Measurements from ENCODE around the gene KRTAP2-1. TPM values are rescaled to one million over a fixed set of nuclear protein-coding genes. Genes with fewer than 3 reads are reported as not detected.
A peak's percentile ranks its signal among the peaks of the same experiment; 100 is the strongest.

Gene KRTAP2-1
- total RNA-seq, 1 experiment from 2014 or later, result not detected

DNA sequence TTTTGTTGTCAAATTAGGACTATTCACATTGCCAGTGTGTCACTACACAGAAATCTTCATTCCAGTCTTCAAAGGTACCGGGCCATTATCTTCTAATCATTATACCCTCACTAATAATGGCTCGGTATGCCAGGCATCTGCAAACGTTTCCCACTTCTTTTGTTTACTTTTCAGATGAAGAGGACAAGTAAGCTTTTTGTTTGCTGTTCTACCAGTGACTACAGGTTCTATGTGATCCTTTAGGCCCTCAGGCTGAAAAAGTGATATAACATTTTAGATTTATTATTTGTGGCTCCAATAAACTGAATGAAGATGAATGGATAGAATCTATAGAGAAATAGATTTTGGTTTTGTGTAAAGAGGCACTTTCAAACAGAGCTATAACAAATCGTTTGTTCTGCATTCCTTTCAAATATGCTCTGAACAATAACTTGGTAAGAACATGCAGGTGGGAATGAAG is 37.8 kb downstream of the KRTAP2-1 start:
- POLR2A ChIA-PET, result interaction anchor here (1.7 kb wide), 1 partner anchor 50 kb away, joined by 10 read pairs; no protein-coding TSS in a partner anchor

DNA sequence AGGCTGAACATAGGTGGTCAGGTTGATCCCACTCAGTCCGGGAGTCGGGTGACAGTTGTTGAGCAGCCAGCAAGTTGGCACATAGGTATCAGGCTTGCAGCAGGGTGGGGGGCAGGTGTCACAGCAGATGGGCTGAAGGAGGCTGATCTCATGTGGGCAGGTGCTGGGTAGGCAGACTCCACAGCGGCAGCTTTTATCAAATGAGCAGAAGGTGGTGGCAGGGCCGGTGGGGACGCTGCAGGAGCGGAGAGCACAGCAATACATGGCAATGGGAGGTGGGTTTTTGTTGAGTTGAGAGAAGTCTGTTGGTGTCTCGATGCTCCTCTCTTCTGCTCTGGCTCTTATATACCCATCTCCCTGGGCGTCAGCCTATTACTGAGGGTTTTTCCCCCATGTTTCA is 38.3 kb downstream of the KRTAP2-1 start, which contains the start of gene KRTAP3-1:
Gene KRTAP3-1, minus strand, starts transcription at position 318 of the 400 bp plus-strand sequence. Its CDS starts 54 bp downstream, at position 264.
- Histone ChIP-seq H3K9me3 (peaks cover 12% of the 10 kb centered on the region; the same call in 1 of the 2 replicates), H3K4me3 (ENCODE audit: low read depth, low read length) (no peak within 1 kb of the TSS), H3K36me3 (ENCODE audit: control insufficient read depth, insufficient read depth, low read length) (no peaks in the 10 kb centered on the region), H3K27me3 (replicated peaks; ENCODE audit: control insufficient read depth, insufficient read depth, low read length) (no peaks in the 10 kb centered on the region), H3K4me1 (peaks cover 50% of the 10 kb centered on the region)
- DNase-seq, result peak; percentile 57 to 66
- intact Hi-C loops (cut with micrococcal nuclease; ENCODE audit: unreplicated experiment), result loop anchor here (1.0 kb wide), 6 partner anchors 39 to 173 kb away; no protein-coding TSS in a partner anchor
- Mint-ChIP-seq H3K27ac (ENCODE audit: unreplicated experiment) (peak within 1 kb of the TSS; percentile 94), H3K4me3 (ENCODE audit: unreplicated experiment) (peak within 1 kb of the TSS; percentile 42), H3K36me3 (ENCODE audit: insufficient read depth, unreplicated experiment) (peaks cover 20% of the 10 kb centered on the region), H3K27me3 (ENCODE audit: insufficient read depth, unreplicated experiment) (no peaks in the 10 kb centered on the region), H3K9me3 (ENCODE audit: unreplicated experiment) (peaks cover 27% of the 10 kb centered on the region), H3K4me1 (ENCODE audit: low read depth, unreplicated experiment) (peaks cover 53% of the 10 kb centered on the region)
- POLR2A ChIA-PET, result interaction anchor here (1.7 kb wide), 1 partner anchor 50 kb away, joined by 10 read pairs; no protein-coding TSS in a partner anchor
- BruUV-seq (replicated peaks), result no TSS peak
- CTCF ChIA-PET, result no interaction called here
- TF ChIP-seq, protein P1, sequence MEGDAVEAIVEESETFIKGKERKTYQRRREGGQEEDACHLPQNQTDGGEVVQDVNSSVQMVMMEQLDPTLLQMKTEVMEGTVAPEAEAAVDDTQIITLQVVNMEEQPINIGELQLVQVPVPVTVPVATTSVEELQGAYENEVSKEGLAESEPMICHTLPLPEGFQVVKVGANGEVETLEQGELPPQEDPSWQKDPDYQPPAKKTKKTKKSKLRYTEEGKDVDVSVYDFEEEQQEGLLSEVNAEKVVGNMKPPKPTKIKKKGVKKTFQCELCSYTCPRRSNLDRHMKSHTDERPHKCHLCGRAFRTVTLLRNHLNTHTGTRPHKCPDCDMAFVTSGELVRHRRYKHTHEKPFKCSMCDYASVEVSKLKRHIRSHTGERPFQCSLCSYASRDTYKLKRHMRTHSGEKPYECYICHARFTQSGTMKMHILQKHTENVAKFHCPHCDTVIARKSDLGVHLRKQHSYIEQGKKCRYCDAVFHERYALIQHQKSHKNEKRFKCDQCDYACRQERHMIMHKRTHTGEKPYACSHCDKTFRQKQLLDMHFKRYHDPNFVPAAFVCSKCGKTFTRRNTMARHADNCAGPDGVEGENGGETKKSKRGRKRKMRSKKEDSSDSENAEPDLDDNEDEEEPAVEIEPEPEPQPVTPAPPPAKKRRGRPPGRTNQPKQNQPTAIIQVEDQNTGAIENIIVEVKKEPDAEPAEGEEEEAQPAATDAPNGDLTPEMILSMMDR (IDR thresholded peaks at IDR 0.05; ENCODE audit: insufficient read depth in 1 of 2, low read depth in 1 of 2, low read length in 1 of 2, severe bottlenecking in 1 of 2, unreplicated experiment in 1 of 2), result no peak

More for the DNA sequence above, 37.8 kb downstream of the KRTAP2-1 start:
- Histone ChIP-seq H3K36me3 (ENCODE audit: control insufficient read depth, insufficient read depth, low read length) (no peaks in the 10 kb centered on the region), H3K4me1 (peaks cover 50% of the 10 kb centered on the region), H3K4me3 (ENCODE audit: low read depth, low read length) (no peak overlapping the region), H3K9me3 (peaks cover 12% of the 10 kb centered on the region; the same call in 1 of the 2 replicates), H3K27me3 (replicated peaks; ENCODE audit: control insufficient read depth, insufficient read depth, low read length) (no peaks in the 10 kb centered on the region)
- peaks cover 20% of the 10 kb centered on the region for H3K36me3 Mint-ChIP-seq (ENCODE audit: insufficient read depth, unreplicated experiment)
- peaks cover 52% of the 10 kb centered on the region for H3K4me1 Mint-ChIP-seq (ENCODE audit: low read depth, unreplicated experiment)
- peak; percentile 83 to 86 for DNase-seq
- peaks cover 27% of the 10 kb centered on the region for H3K9me3 Mint-ChIP-seq (ENCODE audit: unreplicated experiment)
- peak overlapping the region; percentile 94 for H3K27ac Mint-ChIP-seq (ENCODE audit: unreplicated experiment)
- BruUV-seq (replicated peaks), result no TSS peak
- TF ChIP-seq, protein P1 (IDR thresholded peaks at IDR 0.05; ENCODE audit: insufficient read depth in 1 of 2, low read depth in 1 of 2, low read length in 1 of 2, severe bottlenecking in 1 of 2, unreplicated experiment in 1 of 2), result no peak
- no peaks in the 10 kb centered on the region for H3K27me3 Mint-ChIP-seq (ENCODE audit: insufficient read depth, unreplicated experiment)
- H3K4me3 Mint-ChIP-seq (ENCODE audit: unreplicated experiment), result peak overlapping the region; percentile 42
- CTCF ChIA-PET, result no interaction called here
- intact Hi-C loops (cut with micrococcal nuclease; ENCODE audit: unreplicated experiment), result loop anchor here (1.0 kb wide), 6 partner anchors 39 to 173 kb away; no protein-coding TSS in a partner anchor

DNA sequence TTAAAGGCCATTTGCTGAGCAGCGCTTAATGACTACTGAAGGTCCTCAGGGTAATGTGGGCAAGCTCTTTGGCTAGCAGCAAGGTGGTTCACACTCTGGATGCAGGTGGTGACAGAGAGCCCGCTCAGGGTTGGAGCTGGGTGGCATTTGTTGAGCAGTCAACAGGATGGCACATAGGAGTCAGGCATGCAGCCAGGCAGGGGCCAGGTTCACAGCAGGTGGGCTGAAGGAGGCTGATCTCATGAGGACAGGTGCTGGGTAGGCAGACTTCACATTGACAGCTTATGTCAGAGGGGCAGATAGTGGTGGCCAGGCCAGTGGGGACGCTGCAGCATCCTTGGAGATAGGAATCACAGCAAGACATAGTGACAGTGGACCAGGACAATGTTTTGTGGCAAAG is 42.7 kb downstream of the KRTAP2-1 start:
- ChIA-PET POLR2A (no interaction called here), CTCF (no interaction called here)
- peaks cover 9% of the 10 kb centered on the region; the same call in 1 of the 2 replicates for H3K9me3 ChIP-seq
- no peaks in the 10 kb centered on the region for H3K36me3 ChIP-seq (ENCODE audit: control insufficient read depth, insufficient read depth, low read length)
- H3K9me3 Mint-ChIP-seq (ENCODE audit: unreplicated experiment), result no peaks in the 10 kb centered on the region
- no TSS peak for BruUV-seq (replicated peaks)
- peak overlapping the region; percentile 11 for H3K27ac Mint-ChIP-seq (ENCODE audit: unreplicated experiment)
- peaks cover 19% of the 10 kb centered on the region for H3K36me3 Mint-ChIP-seq (ENCODE audit: insufficient read depth, unreplicated experiment)
- H3K4me1 Mint-ChIP-seq (ENCODE audit: low read depth, unreplicated experiment), result peaks cover 48% of the 10 kb centered on the region
- H3K27me3 Mint-ChIP-seq (ENCODE audit: insufficient read depth, unreplicated experiment), result no peaks in the 10 kb centered on the region
- no peaks in the 10 kb centered on the region for H3K27me3 ChIP-seq (replicated peaks; ENCODE audit: control insufficient read depth, insufficient read depth, low read length)
- peaks cover 38% of the 10 kb centered on the region for H3K4me1 ChIP-seq
- TF ChIP-seq, protein P1 (IDR thresholded peaks at IDR 0.05; ENCODE audit: insufficient read depth in 1 of 2, low read depth in 1 of 2, low read length in 1 of 2, severe bottlenecking in 1 of 2, unreplicated experiment in 1 of 2), result no peak
- H3K4me3 Mint-ChIP-seq (ENCODE audit: unreplicated experiment), result no peak overlapping the region
- intact Hi-C loops (cut with micrococcal nuclease; ENCODE audit: unreplicated experiment), result no loop called here
- no peak overlapping the region for H3K4me3 ChIP-seq (ENCODE audit: low read depth, low read length)
- DNase-seq, result no peak
